GM19023 (cell line): Measurements from ENCODE around the gene PDXP.
A peak's percentile ranks its signal among the peaks of the same experiment; 100 is the strongest.

ENCODE experiments used
- ATAC-seq: cut with Tn5 transposase; IDR thresholded peaks from one replicate; pipeline ENCODE4 v1.9.1; 2021; ENCODE audit warnings: mild to moderate bottlenecking, moderate library complexity; ENCODE audit not compliant: unreplicated experiment

The PDXP gene

GRCh38 chr22:37627545-37627944 is 31.0 kb upstream of the PDXP start:
- no peak for ATAC-seq

GRCh38 chr22:37628830-37629229 is 29.7 kb upstream of the PDXP start:
- no peak for ATAC-seq

DNA sequence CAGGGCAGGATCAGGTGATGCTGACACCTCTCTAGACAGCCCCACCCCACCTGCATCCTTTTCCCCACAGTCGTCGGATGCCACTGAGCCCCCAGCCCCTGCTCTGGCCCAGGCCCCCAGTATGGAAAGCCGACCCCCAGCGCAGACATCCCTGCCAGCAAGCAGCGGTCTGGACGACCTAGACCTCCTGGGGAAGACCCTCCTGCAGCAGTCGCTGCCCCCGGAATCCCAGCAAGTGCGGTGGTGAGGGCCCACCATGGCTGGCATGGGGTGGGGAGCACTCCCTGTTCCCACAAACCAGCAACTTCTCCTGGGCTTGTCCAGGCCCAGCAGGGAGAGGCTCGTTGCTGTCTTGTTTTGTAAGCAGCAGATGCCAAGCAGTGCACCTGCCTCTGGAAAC is 28.6 kb upstream of the PDXP start:
- no peak for ATAC-seq

- no peak for ATAC-seq
These were observed 27.6 kb upstream of the PDXP start for GRCh38 chr22:37630839-37631435.

DNA sequence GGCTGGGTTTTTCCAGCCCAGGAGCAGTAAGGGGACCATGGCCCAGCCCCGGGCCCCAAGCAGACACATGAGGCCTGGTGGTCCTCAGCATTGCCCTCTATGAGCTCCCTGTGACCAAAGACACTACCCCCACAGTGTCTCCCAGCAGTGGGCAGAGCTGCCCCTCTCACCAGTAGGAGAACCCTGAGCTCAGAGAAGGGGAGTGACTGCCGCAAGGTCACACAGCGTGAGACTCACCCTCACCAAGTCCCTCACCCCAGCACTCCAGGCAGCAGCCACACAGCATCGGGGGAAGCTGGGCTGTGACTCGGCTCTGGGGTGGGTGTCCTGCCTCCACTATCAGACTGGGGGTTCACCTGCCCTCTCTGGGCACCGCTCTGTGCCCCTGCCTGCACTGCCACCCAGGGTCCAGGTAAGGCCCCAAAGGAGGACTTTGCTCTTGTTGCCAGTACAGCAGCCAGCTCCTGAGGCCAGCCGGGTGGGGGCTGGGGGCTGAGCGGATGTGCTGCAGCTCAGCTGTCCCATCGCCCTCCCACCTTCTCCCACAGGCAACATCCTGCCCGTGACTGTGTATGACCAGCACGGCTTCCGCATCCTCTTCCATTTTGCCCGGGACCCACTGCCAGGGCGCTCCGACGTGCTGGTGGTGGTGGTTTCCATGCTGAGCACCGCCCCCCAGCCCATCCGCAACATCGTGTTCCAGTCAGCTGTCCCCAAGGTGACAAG is 26.9 kb upstream of the PDXP start:
- ATAC-seq: no peak

DNA sequence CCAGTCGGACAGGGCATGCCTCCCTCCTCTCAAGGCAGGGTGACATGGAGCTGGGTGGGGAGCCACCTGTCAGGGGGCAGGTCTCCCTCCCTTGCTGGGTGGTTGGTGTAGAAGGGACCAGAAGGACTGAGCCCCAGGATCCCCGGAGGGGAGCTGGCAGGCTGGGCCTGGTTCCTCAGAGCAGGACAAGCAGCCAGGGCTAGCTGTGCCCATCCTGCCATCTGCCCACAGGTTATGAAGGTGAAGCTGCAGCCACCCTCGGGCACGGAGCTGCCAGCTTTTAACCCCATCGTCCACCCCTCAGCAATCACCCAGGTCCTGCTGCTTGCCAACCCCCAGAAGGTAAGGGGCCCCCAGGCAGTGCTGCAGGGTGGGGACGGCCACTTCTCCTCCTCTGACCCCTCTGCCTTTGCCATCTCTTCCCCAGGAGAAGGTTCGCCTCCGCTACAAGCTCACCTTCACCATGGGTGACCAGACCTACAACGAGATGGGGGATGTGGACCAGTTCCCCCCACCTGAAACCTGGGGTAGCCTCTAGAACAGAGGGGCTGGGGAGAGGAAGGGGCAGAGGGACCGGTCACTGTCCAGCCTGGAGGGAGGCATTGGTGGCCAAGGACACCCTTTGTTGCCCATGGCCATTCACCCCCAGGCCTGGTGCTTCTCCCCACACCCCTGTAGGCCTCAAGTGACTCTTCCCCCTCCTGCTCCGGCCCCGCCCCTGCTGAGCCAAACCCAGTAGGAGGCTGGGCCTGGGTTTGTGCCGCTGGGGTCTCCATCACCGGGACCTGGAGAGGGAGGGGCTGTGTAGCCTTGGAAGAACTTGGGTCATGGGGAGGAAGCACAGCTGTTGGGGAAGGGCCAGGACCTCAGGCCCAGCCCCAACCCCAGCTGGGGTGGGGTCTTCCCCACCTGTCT is 26.1 kb upstream of the PDXP start:
- peak; percentile 16 for ATAC-seq

DNA sequence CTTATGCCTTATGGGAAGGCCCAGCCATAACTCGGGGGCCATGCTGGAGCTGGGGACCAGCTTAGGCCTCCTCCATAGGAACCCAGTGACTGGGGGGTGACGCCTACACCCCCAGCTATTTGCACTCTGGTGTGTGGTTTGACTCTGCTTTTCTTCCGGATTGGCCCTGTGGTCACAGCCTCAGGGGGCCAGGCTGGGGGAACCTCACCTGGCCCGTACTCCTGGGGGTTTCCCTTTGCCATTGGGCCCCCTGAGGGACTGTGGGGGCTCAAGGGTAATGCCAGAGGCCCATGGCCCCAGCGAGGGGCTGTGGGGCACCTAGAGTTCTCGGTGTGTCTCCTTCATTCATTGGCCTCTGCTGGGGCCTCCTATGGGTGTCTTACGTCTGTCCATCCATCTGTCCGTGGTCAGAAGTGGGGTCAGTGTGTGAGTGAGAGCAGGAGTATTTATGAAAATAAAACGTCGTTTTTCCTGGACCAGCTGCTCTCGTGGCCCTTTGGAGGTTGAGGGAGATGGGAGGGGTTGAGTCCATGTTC is 25.4 kb upstream of the PDXP start:
- peak; percentile 58 for ATAC-seq

DNA sequence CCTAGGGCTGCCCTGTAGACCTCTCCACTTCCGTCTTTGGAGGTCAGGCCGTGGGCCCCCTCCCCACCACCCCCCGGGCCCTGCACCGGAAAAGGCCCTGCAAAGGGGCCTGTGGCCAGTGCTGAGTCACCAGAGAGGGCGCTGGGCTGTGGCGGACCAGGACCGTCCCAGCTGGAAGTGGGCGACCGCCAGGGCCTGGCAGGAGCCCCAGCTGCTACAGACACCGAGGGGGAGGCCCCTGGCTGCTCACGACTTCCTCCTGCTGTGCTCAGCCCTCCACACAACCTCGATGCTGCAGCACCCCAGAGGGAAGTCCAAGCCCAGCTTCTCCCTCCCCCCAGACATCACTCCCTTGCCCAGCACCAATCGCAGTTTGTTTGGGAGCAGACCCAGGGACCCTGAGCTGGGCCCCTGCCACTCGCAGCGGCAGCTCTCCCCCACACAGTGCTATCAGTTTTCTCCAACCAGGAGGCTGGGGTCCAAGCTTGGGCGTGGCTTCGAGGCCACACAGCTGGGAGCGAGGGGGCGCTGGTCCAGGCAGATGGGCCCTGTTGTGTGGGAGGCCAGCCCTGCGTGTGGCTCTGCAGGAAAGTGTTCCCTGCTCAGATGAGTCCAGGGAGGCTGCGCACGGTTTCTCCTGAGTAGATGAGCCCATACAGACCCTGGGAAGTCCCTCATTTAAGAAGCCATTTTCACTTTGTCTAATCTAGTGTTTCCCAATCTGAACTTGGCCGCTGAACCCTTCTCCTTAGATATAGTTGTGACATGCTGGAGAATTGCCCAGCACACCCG is 24.7 kb upstream of the PDXP start:
- peak; percentile 51 for ATAC-seq

DNA sequence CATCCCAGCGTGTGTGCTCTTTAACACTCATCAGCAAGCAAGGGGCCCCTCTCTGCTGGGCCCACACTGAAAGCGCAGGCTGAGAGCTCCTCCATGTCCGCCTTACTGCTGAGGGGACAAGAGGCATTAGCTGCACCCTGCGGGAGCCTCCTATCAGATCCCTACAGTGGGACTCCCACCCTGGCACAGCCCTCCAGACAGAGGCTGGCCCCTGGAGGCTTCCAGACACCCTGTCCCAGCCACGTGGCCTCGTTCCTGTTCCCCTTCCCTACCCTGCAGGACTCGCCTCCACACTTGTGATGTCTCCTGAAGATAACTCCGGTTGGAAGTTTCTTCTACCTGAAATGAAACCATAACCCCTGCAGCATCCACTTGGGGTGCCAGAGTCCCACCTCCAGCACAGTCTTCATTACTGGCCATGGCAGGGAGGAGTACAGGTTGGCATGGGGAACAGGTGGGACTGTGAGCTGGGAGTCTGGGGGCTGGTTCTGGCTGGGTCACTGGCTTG is 24.1 kb upstream of the PDXP start:
- ATAC-seq: no peak

DNA sequence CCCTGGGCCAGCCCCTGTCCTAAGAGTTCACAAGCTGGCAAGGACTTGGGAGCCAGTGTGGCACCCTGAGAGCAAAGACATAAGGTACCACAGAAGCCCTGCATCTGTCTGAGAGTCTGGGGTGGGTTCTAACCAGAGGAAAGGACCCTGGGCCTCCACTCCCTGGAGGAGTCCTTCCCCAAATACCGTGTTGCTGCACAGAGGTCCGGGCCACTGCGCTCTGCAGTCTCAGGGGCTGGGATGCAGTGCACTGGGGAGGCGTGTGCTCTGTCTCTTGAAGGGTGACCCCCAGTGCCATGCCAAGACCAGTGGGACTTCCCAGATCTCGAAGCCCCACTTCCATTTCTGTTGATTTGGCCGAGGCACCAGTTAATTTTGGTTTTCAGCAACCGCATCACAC is 23.4 kb upstream of the PDXP start:
- no peak for ATAC-seq

- no peak for ATAC-seq
These were observed 22.2 kb upstream of the PDXP start for GRCh38 chr22:37636186-37636948.

DNA sequence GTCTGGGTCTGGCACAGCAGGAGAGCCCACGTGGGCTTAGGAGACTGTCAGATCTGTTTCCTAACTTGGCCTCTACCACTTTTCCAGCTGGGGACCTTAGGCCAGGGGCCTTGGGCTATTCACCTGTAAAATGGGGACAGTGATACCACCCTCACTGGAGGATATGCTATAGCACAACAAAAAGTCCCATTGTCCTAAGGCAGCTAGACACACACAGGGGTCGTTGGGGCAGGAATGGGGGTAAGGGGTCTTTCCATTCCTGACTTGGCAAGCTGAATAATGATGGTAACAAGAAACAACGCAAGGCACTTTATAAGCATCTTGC is 21.6 kb upstream of the PDXP start:
- ATAC-seq: no peak

- ATAC-seq: no peak
These were observed 20.0 kb upstream of the PDXP start for GRCh38 chr22:37638391-37639069.

- ATAC-seq: no peak
These were observed 19.3 kb upstream of the PDXP start, which contains the start of gene SH3BP1 for GRCh38 chr22:37639070-37639760. Gene SH3BP1 (plus strand): TSS chr22:37639669. CDS start chr22:37639788, 119 bp downstream.

- ATAC-seq: no peak
These were observed 18.5 kb upstream of the PDXP start for GRCh38 chr22:37639771-37640590.

DNA sequence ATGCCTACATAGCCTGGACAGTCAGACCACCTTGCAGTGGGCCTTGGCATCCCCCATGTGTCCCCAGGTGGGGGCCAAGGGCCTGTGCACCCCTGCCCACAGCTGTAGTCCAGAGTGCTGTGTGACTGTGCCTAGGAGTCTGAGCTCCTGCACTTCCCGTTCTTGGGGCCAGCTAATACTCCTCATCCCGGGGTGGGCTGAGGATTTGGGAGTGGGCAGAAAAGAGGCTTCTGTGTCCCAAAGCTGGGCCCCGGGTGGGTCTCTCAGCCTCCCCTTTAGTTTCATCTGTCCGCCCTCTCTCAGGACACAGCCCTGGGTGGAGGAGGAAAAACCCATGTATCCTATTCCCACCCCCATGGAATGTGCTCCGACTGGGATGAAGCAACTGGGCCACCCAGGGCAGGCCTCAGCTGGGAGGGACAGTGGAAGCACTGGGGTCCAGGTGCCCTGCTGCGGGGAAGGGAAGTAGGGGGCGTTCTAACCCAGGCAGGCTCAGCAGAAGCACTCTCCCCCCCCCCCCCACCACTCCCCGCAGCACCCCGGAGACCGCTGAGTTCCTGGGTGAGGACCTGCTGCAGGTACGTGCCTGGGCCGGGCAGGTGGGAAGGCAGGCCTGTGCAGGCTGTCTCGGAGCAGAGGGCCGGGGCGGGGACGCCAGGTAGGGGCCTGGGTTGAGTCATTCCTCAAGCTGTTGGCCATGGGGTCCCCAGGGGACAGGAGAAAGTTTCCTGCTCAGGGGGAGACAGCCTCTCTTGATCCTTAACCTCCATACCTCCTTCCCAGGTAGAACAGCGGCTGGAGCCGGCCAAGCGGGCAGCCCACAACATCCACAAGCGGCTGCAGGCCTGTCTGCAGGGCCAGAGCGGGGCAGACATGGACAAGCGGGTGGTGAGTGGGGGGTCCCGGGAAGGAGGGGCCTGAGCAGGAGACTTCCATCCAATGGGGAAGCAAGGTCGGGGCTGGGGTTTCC is 17.6 kb upstream of the PDXP start:
- no peak for ATAC-seq

GRCh38 chr22:37641561-37641949 is 17.0 kb upstream of the PDXP start:
- ATAC-seq: no peak
